Activated CD4-positive, alpha-beta T cell treated with anti-CD3 and anti-CD28 coated beads, Interleukin-2, amount 50 U/mL, for 4 hours (primary cell): Measurements from ENCODE around the gene ABCC10.
"Not testable (repeated sequence)": the region's sequence is repeated elsewhere in the genome, so short reads cannot be mapped to it uniquely, and the experiment has no call there.

Source experiments
- DNase-seq, 2 experiments: peaks; one replicate each; pipeline ENCODE4 v3.0.0-alpha.2; 2020

The ABCC10 gene

DNA sequence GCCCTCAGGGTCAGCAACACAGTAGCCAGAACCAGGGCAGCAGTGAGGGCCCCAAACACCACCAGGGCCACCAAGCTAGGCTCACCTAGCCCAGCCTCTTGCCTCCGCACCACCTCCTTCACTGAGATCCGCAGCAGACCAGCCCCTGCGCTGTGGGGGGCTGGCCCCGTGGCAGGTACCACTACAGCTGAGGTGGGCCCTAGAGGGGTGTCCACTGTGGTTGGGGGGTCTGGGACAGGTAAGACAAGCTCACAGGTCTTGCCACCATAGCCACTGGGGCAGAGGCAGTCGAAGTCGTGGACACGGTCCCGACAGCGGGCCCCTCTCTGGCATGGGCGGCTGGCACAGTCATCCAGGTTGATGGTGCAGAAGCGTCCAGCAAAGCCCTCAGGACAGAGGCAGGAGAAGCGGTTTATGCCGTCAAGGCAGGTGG lies 23.4 kb downstream of the ABCC10 start:
- DNase-seq: no peak

- DNase-seq: no peak
These were observed 24.0 kb downstream of the ABCC10 start for GRCh38 chr6:43451348-43451747.

GRCh38 chr6:43451939-43452338 lies 24.6 kb downstream of the ABCC10 start:
- no peak for DNase-seq

- DNase-seq: no peak
These were observed 25.6 kb downstream of the ABCC10 start for GRCh38 chr6:43452896-43453295.

DNA sequence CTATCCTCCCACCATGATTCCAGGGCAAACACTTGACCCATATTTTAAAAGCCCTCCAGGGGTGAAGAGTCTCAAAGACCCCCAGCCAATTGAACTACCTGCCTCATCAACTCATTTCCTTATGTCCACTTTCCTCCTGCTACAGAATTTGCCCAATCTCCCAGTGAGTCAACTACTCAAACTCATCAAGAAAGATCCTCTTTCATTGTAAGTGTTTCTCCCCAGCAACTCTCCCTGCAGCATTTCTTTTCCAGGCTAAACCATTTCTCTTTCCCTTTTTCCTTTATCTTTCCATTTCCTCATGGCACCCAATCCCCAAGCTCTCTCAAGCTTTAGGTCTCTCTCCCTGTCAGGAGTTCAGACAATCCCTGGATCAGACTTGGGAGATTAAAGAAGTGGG lies 26.5 kb downstream of the ABCC10 start:
- no peak for DNase-seq

DNA sequence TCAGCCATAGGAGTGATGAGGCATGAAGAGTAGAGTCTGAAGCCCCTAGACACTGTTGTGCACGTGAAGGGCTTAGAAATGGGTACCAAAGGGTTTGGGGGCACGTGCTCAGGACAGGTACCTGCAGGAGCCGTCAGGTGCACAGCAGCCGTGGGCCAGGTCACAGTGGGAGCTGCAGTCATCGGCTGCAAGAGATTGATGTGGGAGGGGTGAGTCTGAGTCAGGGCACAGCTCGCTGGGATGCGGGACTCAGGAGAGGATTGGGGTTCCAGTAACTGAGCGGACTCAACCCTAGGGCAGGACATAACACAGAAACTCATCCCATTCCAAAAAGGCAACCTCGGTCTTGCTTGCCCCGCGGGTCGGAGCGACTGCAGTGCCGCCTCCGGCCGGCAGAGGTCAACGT lies 27.0 kb downstream of the ABCC10 start:
- peak; percentile 56 to 58 for DNase-seq

GRCh38 chr6:43454696-43455530 lies 27.6 kb downstream of the ABCC10 start:
- DNase-seq: peak; percentile 22 to 34

GRCh38 chr6:43455531-43456428 lies 28.4 kb downstream of the ABCC10 start, which contains the start of gene DLK2:
DLK2 (minus strand) TSS chr6:43455548; CDS start chr6:43454825, 723 bp downstream.
- DNase-seq: peak; percentile 62 to 67

GRCh38 chr6:43457643-43458042 lies 30.3 kb downstream of the ABCC10 start:
- no peak for DNase-seq

GRCh38 chr6:43458154-43458553 lies 30.8 kb downstream of the ABCC10 start:
- DNase-seq: not testable (repeated sequence)

DNA sequence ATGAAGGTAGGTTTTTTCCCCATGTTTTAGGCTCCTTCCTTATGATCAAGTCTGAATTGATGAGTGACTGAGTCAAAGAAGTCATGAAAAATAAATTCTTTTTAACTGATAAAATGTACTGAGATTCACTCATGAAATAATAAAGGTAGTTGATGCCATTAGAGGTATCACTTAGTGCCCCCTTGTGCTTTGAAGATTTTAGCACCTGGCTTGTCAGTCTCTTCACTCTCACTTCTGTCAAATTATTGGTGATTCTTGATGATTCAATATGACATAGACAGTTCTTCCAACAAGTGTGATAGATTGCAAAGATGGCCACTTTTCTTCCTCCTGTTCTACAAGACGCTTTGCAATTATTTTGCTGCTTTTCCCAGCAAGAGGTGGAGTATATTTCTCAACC lies 32.2 kb downstream of the ABCC10 start:
- no peak for DNase-seq

DNA sequence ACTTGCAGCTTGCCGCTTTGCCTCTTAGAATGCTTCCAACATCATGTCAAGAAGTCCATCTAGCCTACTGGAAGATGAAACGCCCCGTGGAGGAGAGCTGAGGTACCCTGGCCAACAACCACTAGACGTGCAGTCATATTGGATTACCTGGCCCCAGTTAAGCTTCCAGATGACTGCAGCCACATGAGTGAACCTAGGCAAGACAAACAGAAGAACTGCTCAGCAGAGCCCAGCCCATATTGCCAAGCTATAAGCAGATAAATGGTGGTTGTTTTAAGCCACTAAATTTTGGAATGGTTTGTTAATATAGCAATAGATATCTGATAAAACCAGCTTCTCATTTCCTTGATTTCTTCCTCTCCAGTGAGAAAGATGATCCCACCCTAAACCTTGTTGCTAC lies 32.7 kb downstream of the ABCC10 start:
- DNase-seq: no peak

DNA sequence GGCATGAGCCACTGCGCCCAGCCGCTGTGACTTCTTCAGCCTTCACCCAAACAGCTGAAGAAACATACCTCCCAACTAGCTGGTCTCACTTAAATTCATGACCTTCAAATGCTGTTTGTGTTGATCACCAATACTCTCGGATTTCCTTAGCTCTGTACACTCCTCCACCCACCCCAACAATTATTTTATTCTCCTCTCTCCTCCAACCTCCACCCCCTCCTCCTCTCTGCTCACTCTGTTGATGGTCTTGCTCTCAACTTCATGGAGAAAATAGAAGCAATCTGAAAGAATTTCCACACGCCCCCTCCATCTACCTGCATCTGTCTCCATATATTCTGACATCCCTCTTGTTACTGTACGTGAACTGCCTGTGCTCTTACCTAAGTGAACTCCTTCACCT lies 34.6 kb downstream of the ABCC10 start:
- no peak for DNase-seq

DNA sequence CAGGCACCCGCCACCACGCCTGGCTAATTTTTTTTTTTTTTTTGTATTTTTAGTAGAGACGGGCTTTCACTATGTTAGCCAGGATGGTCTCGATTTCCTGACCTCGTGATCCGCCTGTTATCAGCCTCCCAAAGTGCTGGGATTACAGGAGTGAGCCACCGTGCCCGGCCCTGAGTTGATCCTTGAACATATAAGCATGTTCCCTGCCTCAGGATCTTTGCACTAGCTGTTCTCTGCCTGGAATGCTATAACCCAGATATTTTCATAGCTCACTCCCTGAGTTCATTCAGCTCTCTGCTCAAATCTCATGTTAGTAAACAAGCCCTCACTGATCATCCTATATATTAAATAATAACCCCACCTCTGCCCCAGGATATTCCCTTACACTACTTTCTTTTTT lies 37.0 kb downstream of the ABCC10 start:
- DNase-seq: no peak

GRCh38 chr6:43465948-43466347 lies 38.6 kb downstream of the ABCC10 start:
- no peak for DNase-seq

DNA sequence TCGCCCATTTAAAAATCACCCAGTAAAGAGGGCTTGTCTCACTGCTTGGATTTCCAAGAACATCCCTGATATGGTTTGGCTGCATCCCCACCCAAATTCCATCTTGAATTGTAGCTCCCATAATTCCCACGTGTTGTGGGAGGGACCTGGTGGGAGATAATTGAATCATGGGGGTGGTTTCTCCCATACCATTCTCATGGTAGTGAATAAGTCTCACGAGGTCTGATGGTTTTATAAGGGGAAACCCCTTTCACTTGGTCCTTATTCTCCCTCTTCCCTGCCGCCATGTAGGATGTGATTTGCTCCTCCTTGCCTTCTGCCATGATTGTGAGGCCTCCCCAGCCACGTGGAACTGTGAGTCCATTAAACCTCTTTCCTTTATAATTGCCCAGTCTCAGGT lies 39.9 kb downstream of the ABCC10 start:
- not testable (repeated sequence) for DNase-seq

DNA sequence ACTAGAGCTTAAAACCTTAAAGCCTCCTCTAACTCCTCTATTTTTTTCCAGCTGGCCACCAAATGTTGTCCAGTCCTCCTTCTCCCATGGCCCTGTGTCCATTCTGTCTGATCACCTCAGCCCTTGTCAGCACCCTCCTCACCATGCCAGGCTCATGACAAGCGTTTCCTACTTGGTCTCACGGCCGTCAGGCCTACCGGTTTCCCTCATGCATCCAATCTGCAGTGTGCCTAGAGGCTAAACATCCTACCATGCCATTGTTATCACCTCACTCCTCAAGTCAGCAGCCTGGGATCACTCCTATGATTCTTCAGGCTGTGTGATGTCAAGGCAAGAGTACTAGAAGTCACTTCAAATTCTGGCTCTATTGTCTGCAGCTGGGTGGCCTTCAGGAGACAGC lies 40.4 kb downstream of the ABCC10 start:
- DNase-seq: no peak

DNA sequence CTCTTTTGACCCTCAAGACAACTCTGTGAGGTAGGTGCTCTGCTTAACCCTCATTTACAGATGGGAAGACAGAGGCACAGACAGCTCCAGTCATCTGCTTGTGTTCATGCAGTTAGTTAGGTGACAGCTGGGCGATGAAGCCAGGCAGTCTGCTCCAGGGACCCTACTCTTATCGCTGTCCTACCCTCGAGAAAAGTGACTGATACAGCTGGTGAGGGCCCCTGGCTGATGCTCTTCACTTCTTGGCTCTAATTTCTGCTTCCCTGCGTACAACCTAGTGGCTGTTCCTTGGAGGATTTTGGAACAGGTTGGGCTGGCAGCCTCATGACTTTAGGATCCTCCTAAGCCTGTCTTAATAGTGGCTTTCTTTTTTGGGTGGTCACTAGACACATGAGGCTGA lies 40.9 kb downstream of the ABCC10 start:
- no peak for DNase-seq

DNA sequence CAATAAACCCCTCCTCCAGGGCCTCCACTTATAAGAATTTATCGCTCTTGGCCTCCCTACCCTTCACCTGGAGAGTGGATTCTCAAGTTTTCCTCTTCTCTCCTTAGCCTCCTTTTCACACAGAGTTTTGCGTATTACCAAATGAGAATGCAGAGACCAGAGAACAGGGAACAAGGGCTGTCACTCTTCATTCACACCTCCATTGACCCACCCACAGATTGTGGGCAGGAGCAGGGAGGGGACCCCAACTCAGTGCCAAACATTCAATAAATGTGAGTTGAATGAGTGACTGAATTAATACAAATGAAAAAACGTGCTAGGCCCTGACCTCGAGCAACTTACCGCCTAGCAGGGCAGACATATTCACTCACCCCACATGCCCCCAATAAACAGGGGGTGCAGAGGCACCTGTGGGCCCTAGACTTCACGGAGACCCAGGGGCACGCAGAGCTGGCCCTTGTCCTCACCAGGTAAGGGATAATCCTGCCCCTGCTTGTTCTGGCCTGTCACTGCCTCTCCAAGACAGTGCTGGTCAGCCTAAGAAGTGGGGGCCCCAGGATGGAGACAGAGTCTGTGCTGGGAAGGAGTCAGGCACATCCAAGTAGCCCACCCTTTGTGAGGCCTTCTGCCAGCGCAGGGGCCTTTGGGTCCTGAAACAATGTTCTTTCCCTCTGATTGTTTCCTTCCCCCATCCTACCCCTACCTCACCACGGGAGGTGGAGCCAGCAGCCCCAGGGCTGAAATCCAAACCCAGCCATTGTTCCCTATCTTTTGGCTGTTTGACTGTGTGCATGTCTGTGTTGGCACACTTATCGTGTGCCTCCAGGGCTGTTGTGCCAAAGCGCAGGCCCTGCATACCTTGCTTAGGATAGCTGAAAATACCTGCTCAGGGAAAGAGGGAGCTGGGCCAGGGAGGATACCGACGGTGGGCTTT lies 41.7 kb downstream of the ABCC10 start:
- no peak for DNase-seq

DNA sequence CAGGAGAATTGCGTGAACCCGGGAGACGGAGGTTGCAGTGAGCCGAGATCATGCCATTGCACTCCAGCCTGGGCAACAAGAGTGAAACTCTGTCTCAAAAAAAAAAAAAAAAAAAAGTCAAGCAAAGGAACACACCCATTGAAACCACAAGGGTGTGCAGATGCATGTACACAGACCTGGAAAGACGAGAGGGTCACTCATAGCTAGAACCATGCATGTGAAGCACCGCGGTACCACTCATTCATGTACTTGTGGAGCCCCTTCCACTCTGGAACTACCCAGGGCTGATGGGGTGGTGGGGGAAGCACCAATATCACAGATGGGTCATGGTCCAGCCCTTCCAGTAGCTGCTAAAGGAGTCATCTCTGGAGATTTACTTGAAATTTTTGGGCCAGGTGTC lies 42.6 kb downstream of the ABCC10 start:
- no peak for DNase-seq

DNA sequence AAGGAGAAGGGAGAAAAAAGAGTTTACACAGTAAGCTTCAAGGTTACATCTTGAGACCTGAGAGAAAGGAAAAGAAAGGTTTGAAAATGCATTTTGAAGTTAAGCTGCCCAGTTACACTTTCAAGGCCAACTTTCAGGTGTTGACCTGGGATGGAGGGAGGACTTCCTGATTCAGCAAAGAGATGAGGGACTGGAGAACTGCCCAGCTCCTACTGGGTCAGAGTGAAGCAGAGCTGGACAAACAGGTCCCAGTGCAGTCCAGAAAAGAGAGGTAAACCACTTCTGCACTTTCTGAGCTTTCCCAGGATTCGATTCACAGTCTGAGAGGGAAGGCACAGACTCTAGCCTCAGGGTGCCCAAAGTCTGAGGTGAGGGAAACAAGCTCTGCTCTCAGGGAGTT lies 44.1 kb downstream of the ABCC10 start:
- no peak for DNase-seq

GRCh38 chr6:43472515-43472914 lies 45.2 kb downstream of the ABCC10 start:
- no peak for DNase-seq

- no peak for DNase-seq
These were observed 48.2 kb downstream of the ABCC10 start for GRCh38 chr6:43475516-43475915.
